Measurements from ENCODE around the gene LY6G5C. TPM values are rescaled to one million over a fixed set of nuclear protein-coding genes. Genes with fewer than 3 reads are reported as not detected.

LY6G5C gene, protein sequence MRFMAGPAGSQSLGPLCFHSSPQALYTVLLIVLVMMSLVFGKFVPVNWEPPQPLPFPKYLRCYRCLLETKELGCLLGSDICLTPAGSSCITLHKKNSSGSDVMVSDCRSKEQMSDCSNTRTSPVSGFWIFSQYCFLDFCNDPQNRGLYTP
- total RNA-seq (2014; rRNA removed; shearing (Covaris generic); ENCODE audit: low replicate concordance), result not detected in 2 replicates

DNA sequence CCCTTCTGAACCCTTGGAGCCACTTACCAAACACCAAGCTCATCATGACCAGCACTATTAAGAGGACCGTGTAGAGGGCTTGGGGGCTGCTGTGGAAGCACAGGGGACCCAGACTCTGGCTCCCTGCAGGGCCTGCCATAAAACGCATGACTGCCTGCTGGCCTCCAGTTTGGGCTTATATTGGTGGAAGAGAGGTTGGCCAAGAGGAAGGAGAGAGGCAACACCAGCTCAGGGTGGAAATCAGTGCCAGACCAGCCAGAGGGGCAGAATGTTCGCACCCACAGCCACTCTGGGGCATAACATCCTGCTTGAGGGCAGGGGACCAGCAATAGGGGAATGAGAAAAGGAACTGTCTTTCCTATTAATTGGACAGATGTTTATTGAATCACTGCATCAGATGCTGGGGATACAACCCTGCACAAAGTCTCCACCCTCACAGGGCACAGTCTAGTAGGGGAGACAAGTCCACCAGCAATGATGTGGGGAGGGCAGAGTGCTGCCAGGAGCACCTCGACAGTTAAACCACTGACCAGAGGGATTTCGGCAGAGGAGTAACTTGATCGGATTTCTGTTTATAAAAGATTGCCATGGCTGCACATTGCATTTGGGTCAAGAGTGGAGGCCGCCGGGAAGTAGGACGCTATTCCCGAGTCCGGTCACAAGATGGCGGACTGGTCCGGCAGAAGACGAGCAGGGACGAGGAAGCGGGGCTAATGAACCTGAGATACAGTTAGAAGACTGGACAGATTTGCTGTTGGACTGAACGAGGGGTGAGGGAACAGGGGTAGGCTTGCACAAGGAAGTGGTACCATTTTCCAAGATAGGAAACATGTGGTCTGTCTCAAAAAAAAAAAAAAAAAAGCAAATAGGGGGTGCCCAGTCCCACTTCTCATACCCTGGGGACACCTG, at the start of gene LY6G5C:
TSS of gene LY6G5C (minus strand) at position 842 of the 909 bp plus-strand sequence. CDS start at position 148, 694 bp downstream.
- DNase-seq, result peak; percentile 68
- Histone ChIP-seq H3K4me3 (peak within 1 kb of the TSS; percentile 27), H3K27me3 (no peaks in the 10 kb centered on the region), H3K36me3 (no peaks in the 10 kb centered on the region), H3K9me3 (no peaks in the 10 kb centered on the region)

DNA sequence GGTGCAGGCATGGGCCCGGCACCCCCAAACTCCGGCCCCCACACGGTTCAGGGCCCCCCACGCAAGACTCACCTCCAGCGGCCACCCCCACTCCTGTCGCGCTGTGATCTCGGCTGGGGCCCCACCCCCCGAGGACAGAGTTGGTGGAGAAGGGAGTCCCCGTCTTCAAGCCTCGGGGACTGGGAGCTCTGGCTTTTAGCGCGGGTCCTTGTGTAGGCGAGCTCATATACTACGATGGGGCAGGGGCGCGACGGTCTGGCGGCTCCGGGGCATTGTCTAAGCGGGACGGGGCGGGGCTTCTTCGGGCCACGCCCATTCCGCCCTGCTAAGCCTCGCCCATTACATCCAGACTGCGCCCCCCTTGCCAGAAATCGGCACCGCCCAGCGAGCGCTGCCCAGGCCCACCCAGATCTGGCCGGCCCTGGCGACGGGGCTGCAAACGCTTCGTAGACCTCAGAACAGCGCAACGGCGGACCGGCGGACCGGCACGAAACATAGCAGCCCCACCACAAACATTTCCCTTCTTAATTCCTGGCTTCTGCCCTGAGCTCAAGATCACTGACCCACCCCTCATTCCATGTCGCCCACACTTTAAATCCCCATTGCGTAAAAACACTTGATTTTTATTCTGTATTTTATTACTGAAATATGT, 49.2 kb upstream of the LY6G5C start:
- peak; percentile 83 for DNase-seq
- peak overlapping the region; percentile 66 for H3K4me3 ChIP-seq
- no peaks in the 10 kb centered on the region for H3K27me3 ChIP-seq
- H3K9me3 ChIP-seq, result no peaks in the 10 kb centered on the region
- peaks cover 43% of the 10 kb centered on the region for H3K36me3 ChIP-seq

DNA sequence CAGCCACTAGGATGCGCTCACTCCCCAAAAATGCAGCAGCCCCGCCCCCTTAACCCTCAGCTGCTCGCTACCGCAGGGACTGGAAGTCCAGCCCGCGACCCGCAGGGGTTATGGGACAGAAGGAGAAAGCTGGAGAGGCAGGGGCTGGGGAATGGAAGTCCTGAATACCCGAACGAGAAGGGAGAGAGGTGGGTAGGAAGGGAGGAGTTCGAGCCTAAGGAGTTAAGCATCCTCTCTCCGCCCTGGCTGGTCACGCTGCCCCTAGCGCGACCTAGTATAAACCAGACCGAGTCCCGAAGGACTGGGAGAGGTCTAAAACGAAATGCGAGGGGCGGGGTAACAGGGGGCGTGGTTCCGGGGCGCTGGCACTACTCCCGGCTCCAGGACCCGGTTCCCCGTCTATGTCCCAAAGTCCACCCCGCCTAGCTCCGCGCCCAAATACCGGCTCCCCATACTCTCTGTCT, 48.7 kb upstream of the LY6G5C start:
- H3K4me3 ChIP-seq, result peak overlapping the region; percentile 66
- no peaks in the 10 kb centered on the region for H3K9me3 ChIP-seq
- peaks cover 37% of the 10 kb centered on the region for H3K36me3 ChIP-seq
- peak; percentile 73 for DNase-seq
- no peaks in the 10 kb centered on the region for H3K27me3 ChIP-seq

DNA sequence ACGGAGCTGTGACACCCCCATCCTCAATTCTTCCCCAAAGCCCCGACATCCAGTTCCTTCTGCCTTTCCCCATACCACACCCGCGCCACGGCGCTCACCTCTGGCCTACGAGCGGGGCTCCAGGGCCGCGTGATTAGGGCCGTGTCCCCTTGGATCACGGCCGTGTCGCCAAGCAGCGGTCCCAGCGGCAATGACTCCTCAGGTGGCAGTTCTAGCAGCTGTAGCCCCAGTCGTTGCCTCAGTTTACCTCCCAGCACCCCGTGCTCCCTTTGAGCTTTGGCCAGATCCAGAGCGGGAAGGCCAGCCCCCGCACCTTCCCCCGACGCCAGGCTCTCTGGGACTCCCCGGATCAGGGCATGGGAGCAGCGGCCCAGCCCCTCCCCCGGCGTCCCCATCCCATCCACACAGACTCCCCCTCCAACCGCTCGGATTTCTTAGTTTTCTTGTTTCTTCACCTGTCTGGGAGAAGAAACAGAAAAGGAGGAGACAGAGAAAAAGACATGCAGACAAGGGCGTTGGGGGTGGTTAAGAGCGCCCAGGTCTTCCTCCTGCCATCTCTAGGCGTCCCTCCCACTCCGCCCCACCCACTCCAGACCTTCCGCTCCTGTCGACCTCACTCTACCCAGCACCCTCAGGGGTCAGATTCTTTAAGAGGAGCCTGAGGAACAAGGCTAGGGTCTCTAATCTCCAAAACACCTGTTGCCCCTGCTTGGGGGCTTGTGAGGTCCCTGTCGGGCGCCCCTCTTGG, 48.1 kb upstream of the LY6G5C start, which contains the start of gene DDAH2:
TSS of gene DDAH2 (minus strand) at position 533 of the 748 bp plus-strand sequence. CDS start at position 395, 138 bp downstream.
- no peaks in the 10 kb centered on the region for H3K27me3 ChIP-seq
- no peaks in the 10 kb centered on the region for H3K9me3 ChIP-seq
- DNase-seq, result no peak
- H3K4me3 ChIP-seq, result peak within 1 kb of the TSS; percentile 66
- H3K36me3 ChIP-seq, result peaks cover 31% of the 10 kb centered on the region

DNA sequence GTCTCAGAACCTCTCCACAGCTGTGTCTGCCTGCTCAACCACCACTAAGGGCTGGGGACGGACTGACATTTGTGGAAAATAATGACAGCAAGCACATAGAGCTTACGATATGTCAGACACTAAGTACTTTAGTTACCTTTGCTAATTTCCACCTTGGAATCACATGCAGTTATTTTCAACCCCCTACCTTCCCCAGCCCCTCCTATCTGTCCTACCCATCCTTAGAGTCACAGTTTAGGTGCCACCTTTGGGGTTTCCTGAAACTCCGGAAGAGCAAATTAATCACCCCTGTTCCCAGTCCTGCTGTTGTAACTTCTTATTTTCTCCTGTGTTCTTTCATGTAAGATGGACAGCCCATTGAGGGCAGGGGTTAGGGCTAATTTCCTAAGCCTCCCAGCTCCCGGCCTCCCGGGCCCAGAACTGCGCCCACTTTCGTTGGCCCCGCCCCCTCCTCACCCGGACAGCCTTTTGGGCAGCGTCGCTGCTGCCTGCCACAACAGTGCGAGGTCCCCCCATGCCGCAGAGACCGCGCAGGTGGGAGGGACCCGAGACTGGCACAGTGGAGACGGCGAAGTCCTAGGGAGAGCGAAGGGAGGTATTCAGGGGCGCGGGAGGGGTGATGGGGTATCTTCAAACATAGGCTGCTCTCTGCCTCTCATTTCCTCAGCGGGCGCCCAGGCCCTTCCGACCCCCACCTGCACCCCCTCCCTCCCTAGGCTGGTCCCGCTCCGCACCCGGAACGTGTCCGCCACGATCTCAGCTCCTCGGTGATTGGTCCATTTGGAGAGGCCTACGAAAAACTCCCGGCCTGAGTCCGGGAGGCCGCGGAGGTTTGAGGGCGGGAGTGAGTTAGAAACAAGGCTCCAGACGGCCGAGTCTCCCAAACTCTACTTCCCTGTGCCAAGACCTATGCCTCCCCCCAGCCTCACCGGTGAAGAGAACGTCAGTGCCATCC, 47.1 kb upstream of the LY6G5C start:
- no peaks in the 10 kb centered on the region for H3K27me3 ChIP-seq
- no peak overlapping the region for H3K4me3 ChIP-seq
- DNase-seq, result no peak
- H3K36me3 ChIP-seq, result peaks cover 22% of the 10 kb centered on the region
- H3K9me3 ChIP-seq, result no peaks in the 10 kb centered on the region

DNA sequence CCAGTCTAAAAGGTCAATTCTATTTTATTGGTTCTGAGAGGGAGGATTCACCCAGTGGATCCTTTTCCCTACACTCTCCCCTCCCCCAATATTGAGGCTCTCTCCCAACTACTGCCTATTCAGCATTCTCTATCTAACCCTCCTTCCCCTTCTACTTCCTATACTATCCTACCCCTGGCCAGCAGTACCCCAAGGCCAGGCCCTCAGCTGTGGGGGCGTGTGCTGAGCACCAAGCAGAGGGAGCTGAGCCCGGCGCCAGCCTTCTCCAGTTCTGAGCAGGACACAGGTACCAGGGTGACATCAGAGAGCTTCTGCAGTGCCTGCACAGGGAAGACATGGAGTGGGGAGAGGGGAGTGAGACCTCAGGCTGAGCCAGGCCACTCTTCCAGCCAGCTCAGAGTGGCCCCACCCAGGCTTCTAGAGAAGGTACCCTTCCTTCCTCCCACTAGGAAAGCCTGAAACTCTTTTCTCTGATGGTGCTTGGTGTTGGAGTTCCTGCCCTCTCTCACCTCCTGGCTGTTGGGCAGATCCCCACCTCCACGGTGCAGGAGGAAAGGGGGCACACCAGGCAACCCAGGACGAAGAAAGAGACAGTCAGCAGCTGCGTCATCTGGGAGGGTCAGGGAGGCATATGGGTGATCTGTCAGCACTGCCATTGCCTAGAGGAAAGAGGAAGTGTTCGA, 46.3 kb upstream of the LY6G5C start:
- H3K9me3 ChIP-seq, result no peaks in the 10 kb centered on the region
- no peaks in the 10 kb centered on the region for H3K27me3 ChIP-seq
- peaks cover 16% of the 10 kb centered on the region for H3K36me3 ChIP-seq
- H3K4me3 ChIP-seq, result no peak overlapping the region
- no peak for DNase-seq

DNA sequence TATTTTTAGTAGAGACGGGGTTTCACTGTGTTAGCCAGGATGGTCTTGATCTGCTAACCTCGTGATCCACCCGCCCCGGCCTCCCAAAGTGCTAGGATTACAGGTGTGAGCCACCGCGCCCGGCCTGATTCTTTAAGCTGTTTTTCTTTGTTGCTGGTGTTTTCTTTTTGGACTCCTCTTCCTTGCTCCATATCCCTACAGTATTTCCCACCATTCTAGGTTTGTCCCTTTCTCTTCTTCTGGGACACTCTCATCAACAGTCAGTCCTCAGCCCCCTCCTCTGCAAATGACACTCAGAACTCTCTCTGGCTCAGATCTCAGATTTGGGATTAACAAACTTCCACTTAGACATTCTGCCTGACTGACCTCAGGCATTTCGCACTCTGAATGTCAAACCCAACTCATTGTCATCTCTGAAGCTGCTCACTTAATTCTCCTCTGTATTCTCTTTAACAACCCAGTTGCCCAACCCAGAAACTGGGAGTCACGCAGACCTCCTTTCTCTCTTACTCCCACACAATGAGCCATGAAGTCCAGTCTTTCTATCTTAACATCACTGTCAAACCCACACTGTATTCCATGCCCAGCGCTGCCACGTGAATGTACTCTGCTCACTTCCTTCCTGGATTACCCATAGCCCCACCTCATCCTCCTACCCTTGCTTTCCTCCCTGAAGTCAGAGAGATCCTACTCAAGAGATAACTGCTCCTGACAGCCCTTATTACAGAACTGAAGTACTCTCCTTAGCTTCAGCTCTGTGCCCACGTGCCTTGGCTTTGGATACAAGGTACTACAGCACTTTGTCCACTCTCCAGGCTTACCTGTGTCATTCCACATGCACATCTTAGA, 44.9 kb upstream of the LY6G5C start:
- Histone ChIP-seq H3K27me3 (no peaks in the 10 kb centered on the region), H3K4me3 (no peak overlapping the region), H3K36me3 (peaks cover 4% of the 10 kb centered on the region), H3K9me3 (no peaks in the 10 kb centered on the region)
- DNase-seq, result no peak

DNA sequence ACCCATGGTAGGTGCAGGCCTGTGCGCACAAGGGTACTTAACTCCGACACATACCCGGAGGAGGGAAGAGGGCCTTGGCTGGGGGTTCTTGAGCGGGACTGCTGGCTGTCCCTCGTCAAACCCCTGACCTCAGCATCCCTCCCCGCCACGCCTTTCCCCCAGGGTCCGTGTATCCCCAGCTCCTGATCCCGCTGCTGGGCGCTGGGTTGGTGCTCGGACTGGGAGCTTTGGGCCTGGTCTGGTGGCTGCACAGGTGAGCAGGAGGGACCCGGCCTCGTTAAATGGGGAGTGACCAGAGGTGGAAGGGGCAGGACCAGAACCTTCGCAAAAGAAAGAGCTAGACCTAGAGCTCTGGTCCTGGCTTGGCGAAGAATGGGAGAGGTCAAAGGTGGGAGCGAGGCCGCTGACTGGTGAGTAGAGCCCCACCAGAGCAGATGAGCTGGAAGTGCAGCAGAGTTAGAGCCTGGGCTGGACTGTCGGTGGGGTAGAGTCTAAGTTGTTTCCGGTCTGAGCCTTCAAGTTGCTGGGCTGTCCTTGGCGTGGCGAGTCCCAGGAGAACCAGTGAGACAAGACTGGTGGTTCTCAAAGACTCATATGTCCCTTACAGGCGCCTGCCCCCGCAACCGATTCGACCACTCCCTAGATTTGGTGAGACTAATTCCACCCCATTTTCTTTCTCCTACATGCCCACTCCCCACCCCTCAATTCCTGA, 43.3 kb upstream of the LY6G5C start:
- Histone ChIP-seq H3K27me3 (no peaks in the 10 kb centered on the region), H3K9me3 (no peaks in the 10 kb centered on the region), H3K4me3 (no peak overlapping the region), H3K36me3 (no peaks in the 10 kb centered on the region)
- DNase-seq, result no peak

DNA sequence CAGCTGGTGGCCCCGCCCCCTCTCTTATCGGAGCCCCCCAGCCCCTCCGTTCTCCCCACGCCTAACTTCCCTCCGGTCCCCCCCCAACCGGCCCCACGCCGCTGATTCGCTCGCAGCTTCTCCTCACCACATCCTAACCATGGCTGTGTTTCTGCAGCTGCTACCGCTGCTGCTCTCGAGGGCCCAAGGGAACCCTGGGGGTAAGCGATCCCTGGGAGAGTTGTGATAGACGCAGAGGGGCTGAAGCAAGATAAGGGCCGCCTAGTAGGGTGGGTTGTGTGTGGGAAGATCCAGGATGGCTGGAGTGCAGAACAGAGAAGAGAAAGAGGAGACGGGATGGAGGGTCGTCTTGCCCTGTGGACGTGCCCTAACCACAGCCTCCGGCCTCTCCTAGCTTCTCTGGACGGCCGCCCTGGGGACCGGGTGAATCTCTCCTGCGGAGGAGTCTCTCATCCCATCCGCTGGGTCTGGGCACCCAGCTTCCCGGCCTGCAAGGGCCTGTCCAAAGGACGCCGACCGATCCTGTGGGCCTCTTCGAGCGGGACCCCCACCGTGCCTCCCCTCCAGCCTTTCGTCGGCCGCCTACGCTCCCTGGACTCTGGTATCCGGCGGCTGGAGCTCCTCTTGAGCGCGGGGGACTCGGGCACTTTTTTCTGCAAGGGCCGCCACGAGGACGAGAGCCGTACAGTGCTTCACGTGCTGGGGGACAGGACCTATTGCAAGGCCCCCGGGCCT, 42.5 kb upstream of the LY6G5C start, which contains the start of gene MPIG6B:
TSS of gene MPIG6B (plus strand) at position 129 of the 735 bp plus-strand sequence. CDS start at position 140, 11 bp downstream.
- Histone ChIP-seq H3K4me3 (no peak within 1 kb of the TSS), H3K36me3 (no peaks in the 10 kb centered on the region), H3K9me3 (no peaks in the 10 kb centered on the region), H3K27me3 (no peaks in the 10 kb centered on the region)
- no peak for DNase-seq

DNA sequence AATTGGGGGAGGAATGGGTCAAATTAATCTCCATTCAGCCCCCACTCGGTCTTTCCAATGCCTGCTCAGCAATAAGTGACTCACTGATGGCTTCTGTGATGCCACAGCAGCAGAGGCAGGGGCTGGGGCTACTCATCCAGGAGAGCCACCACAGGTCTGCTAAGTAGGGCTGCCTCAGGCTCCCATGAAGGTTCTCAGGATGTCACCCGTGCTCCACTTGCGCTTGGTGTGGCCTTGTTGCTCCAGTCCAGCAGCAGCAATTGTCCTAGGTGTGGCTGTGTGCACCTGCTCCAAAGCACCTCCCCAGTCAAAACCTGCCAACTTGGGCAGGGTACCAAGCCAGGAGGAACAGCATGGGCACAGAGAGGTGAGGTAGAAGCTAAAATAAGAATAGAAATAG, 41.3 kb upstream of the LY6G5C start:
- Histone ChIP-seq H3K9me3 (no peaks in the 10 kb centered on the region), H3K4me3 (no peak overlapping the region), H3K36me3 (no peaks in the 10 kb centered on the region), H3K27me3 (no peaks in the 10 kb centered on the region)
- no peak for DNase-seq

DNA sequence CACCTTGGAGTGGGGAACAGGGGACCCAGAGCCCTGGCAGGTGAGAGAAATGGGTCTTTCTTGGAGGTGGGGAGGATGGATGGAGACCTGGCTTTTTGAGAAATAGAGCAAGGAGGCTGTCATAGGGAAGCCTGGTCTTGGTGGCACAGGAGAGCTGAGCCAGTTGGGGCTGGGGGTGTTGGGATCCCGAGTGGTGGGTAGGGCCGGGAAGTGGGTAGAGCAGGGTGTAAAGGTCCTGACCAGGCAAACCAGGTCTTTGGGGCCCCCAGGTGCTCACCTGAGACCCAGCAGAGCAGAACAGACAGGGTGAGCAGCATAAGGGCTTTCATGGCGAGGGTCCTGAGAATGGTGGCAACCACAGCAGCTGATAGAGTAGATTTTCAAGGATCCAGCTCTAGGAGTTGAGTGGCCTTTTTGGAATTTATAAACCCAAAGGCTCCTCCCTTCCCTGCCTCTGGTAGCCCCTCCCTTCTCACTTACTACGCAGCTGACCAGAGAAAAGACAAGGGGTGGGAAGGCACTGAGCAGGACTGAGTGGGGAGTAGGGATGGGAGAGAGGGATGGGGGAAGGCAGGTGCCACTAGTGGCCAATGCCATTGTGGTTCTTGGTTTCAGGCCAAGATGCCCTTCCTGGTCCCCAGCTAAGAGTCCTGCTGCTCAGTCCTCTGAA, 40.6 kb upstream of the LY6G5C start, which contains the start of gene LY6G6C:
TSS of gene LY6G6C (minus strand) at position 396 of the 670 bp plus-strand sequence. CDS start at position 329, 67 bp downstream.
- no peak for DNase-seq

DNA sequence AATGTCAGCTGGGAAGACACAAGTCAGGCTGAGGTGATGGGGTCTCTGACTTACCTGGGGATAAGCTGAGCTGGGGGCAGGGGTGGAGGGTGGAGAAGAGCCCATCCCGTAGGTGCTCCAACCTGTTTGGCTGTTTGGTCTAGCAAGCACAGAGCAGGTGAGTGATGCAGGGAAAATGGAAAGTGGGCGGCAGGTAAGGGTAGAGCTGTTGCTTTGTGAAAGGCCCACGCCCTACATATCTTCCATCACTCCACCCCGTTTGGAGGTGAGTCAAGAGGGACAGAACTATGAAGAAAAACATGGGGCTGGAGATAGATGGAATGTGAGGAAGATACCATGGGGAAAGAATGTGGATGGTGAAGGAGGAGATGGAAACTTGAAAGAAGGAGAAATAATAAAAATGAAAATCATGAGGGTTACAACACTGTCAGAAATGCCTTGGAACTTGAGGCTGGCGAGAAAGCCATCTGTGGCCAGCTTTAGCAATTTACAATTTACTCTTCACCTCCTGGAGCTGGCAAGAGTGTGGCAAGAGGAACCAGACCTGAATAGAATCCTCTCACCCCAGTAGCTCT, 39.4 kb upstream of the LY6G5C start:
- Histone ChIP-seq H3K36me3 (no peaks in the 10 kb centered on the region), H3K27me3 (no peaks in the 10 kb centered on the region), H3K4me3 (no peak overlapping the region), H3K9me3 (no peaks in the 10 kb centered on the region)
- DNase-seq, result no peak

More for the DNA sequence above, 40.6 kb upstream of the LY6G5C start, which contains the start of gene LY6G6C:
- no peaks in the 10 kb centered on the region for H3K9me3 ChIP-seq
- H3K27me3 ChIP-seq, result no peaks in the 10 kb centered on the region
- H3K36me3 ChIP-seq, result no peaks in the 10 kb centered on the region
- no peak within 1 kb of the TSS for H3K4me3 ChIP-seq
